Neuronal stem cell (in vitro differentiated cells): ENCODE measurements around the gene IFNA16.
"Not testable (repeated sequence)": the region's sequence is repeated elsewhere in the genome, so short reads cannot be mapped to it uniquely, and the experiment has no call there.

Experiments used
- DNase-seq: peaks from one replicate; pipeline ENCODE4 v3.0.0-alpha.2; 2013; ENCODE audit warnings: low spot score
- H2AFZ ChIP-seq: one replicate; pipeline ENCODE4 v1.6.1; 2013; ENCODE audit warnings: mild to moderate bottlenecking, low read length, inconsistent platforms
- H2AK5ac ChIP-seq: 2 replicates; pipeline ENCODE4 v1.6.1; 2013; ENCODE audit warnings: low read depth, mild to moderate bottlenecking, inconsistent platforms, low read length, moderate library complexity, mixed read lengths
- H2BK120ac ChIP-seq: 2 replicates; pipeline ENCODE4 v1.6.1; 2013; ENCODE audit warnings: low read depth, mild to moderate bottlenecking, inconsistent platforms, low read length, moderate library complexity, mixed read lengths
- H2BK12ac ChIP-seq: one replicate; pipeline ENCODE4 v1.6.1; 2013; ENCODE audit warnings: low read length, inconsistent platforms
- H2BK15ac ChIP-seq: 2 replicates; pipeline ENCODE4 v1.6.1; 2013; ENCODE audit warnings: mild to moderate bottlenecking, low read length, inconsistent platforms, mixed read lengths
- H2BK5ac ChIP-seq: one replicate; pipeline ENCODE4 v1.6.1; 2013; ENCODE audit warnings: inconsistent platforms, mild to moderate bottlenecking, low read length, moderate library complexity
- H3K14ac ChIP-seq: one replicate; pipeline ENCODE4 v1.6.1; 2013; ENCODE audit warnings: low read length, inconsistent platforms
- H3K18ac ChIP-seq: 2 replicates; pipeline ENCODE4 v1.6.1; 2013; ENCODE audit warnings: low read length, inconsistent platforms
- H3K23ac ChIP-seq: 2 replicates; pipeline ENCODE4 v1.6.1; 2013; ENCODE audit warnings: low read depth, mild to moderate bottlenecking, mixed read lengths, low read length, inconsistent platforms; ENCODE audit not compliant: poor library complexity
- H3K27ac ChIP-seq: replicated peaks from 3 replicates; pipeline ENCODE4 v1.5.1; 2013; ENCODE audit warnings: low read length, inconsistent platforms
- H3K27me3 ChIP-seq, 3 experiments: 2 replicates each; pipeline ENCODE4 v1.6.1; 2013; ENCODE audit warnings: low read length in 3 of 3, mild to moderate bottlenecking in 2 of 3, inconsistent platforms in 1 of 3, low read depth in 1 of 3, mixed read lengths in 1 of 3, moderate library complexity in 1 of 3; ENCODE audit not compliant: control insufficient read depth in 3 of 3, insufficient read depth in 3 of 3
- H3K36me3 ChIP-seq, 2 donors: replicated peaks in 1 of 2; 2 replicates each; pipeline ENCODE4 v1.6.1; 2013; ENCODE audit warnings: low read length in 2 of 2; ENCODE audit not compliant: control insufficient read depth in 2 of 2, insufficient read depth in 2 of 2
- H3K4ac ChIP-seq: 2 replicates; pipeline ENCODE4 v1.6.1; 2013; ENCODE audit warnings: inconsistent platforms, mild to moderate bottlenecking, low read length, moderate library complexity
- H3K4me1 ChIP-seq, 2 donors: 1 replicate in 1 of 2; 2 replicates in 1 of 2; pipeline ENCODE4 v1.6.1; 2013; ENCODE audit warnings: low read length in 2 of 2, low read depth in 1 of 2; ENCODE audit not compliant: control insufficient read depth in 2 of 2, insufficient read depth in 1 of 2
- H3K4me2 ChIP-seq: one replicate; pipeline ENCODE4 v1.6.1; 2013; ENCODE audit warnings: mild to moderate bottlenecking, low read length, inconsistent platforms; ENCODE audit not compliant: insufficient read depth, poor library complexity, severe bottlenecking
- H3K4me3 ChIP-seq, 2 donors: 2 replicates each; pipeline ENCODE4 v1.5.1; 2013; ENCODE audit warnings: low read length in 2 of 2, mild to moderate bottlenecking in 2 of 2, inconsistent platforms in 1 of 2, moderate library complexity in 1 of 2
- H3K79me1 ChIP-seq: one replicate; pipeline ENCODE4 v1.6.1; 2013; ENCODE audit warnings: low read depth, mild to moderate bottlenecking, inconsistent platforms, low read length, moderate library complexity
- H3K9ac ChIP-seq: one replicate; pipeline ENCODE4 v1.6.1; 2013; ENCODE audit warnings: mild to moderate bottlenecking, low read depth, low read length, inconsistent platforms; ENCODE audit not compliant: poor library complexity
- H3K9me3 ChIP-seq, 2 donors: replicated peaks in 1 of 2; 2 replicates each; pipeline versions ENCODE3 to v1.6.1; 2013; ENCODE audit warnings: low read length in 2 of 2, mild to moderate bottlenecking in 2 of 2, inconsistent platforms in 1 of 2, low read depth in 1 of 2, mixed read lengths in 1 of 2, moderate library complexity in 1 of 2; ENCODE audit not compliant: control insufficient read depth in 2 of 2, insufficient read depth in 1 of 2
- H4K8ac ChIP-seq: one replicate; pipeline ENCODE4 v1.6.1; 2013; ENCODE audit warnings: low read depth, mild to moderate bottlenecking, inconsistent platforms, low read length, moderate library complexity
- H4K91ac ChIP-seq: one replicate; pipeline ENCODE4 v1.6.1; 2013; ENCODE audit warnings: low read length, low read depth, mild to moderate bottlenecking, inconsistent platforms; ENCODE audit not compliant: poor library complexity
- WGBS, 2 donors: extraction: QIAGEN DNeasy Blood & Tissue Kit; methylation state at CpG; one replicate each; pipeline ENCODE4 v1.1.7; 2013; ENCODE audit warnings: missing lambda C conversion rate in 2 of 2, mixed read lengths in 1 of 2; ENCODE audit not compliant: insufficient read length in 2 of 2, insufficient replicate concordance in 1 of 2; ENCODE audit errors: extremely low coverage in 2 of 2; 5-methylcytosine and 5-hydroxymethylcytosine counted together

Gene IFNA16

GRCh38 chr9:21202105-21202504 is 15.0 kb downstream of the IFNA16 start, which contains the start of gene IFNA7:
Gene IFNA7, minus strand, starts transcription at chr9:21202205. Its CDS starts 40 bp downstream, at chr9:21202165.
- H3K9me3 ChIP-seq, H3K4me1 ChIP-seq, H3K27me3 ChIP-seq, H2BK15ac ChIP-seq, H2BK12ac ChIP-seq, H4K8ac ChIP-seq, H3K27ac ChIP-seq, H3K79me1 ChIP-seq, H2AFZ ChIP-seq, H3K4ac ChIP-seq, H2BK5ac ChIP-seq, DNase-seq, H2BK120ac ChIP-seq, H4K91ac ChIP-seq, H2AK5ac ChIP-seq, H3K23ac ChIP-seq, H3K14ac ChIP-seq, H3K36me3 ChIP-seq, H3K4me3 ChIP-seq, H3K18ac ChIP-seq, H3K4me2 ChIP-seq, H3K9ac ChIP-seq: not testable (repeated sequence)
- no CpG with 5 or more reads among the region's 4 CpGs for WGBS, 2 donors

GRCh38 chr9:21194867-21195776 is 22.0 kb downstream of the IFNA16 start:
- not testable (repeated sequence) for H4K8ac ChIP-seq, H3K14ac ChIP-seq, H3K18ac ChIP-seq, H3K9me3 ChIP-seq, H2BK12ac ChIP-seq, H2AFZ ChIP-seq, H3K9ac ChIP-seq, DNase-seq, H2AK5ac ChIP-seq, H2BK120ac ChIP-seq, H2BK5ac ChIP-seq, H3K4ac ChIP-seq, H3K27ac ChIP-seq, H3K4me1 ChIP-seq, H3K36me3 ChIP-seq, H4K91ac ChIP-seq, H3K23ac ChIP-seq, H3K79me1 ChIP-seq, H2BK15ac ChIP-seq, H3K4me3 ChIP-seq, H3K4me2 ChIP-seq, H3K27me3 ChIP-seq
- no CpG with 5 or more reads among the region's 6 CpGs for WGBS, 2 donors

- not testable (repeated sequence) for H4K91ac ChIP-seq, H2BK12ac ChIP-seq, H3K14ac ChIP-seq, H3K36me3 ChIP-seq, H3K79me1 ChIP-seq, H3K27ac ChIP-seq, H2BK15ac ChIP-seq, H3K27me3 ChIP-seq, H3K18ac ChIP-seq, H3K4me3 ChIP-seq, H4K8ac ChIP-seq, H3K4ac ChIP-seq, H2BK5ac ChIP-seq, H3K9me3 ChIP-seq, H3K23ac ChIP-seq, H2AK5ac ChIP-seq, H2AFZ ChIP-seq, H3K4me2 ChIP-seq, H2BK120ac ChIP-seq, DNase-seq, H3K4me1 ChIP-seq, H3K9ac ChIP-seq
- no CpG with 5 or more reads among the region's 3 CpGs for WGBS, 2 donors
Observed at GRCh38 chr9:21187487-21187886, 29.6 kb downstream of the IFNA16 start, which contains the start of gene IFNA4. Gene IFNA4, minus strand, starts transcription at chr9:21187587. Its CDS starts 56 bp downstream, at chr9:21187531.

DNA sequence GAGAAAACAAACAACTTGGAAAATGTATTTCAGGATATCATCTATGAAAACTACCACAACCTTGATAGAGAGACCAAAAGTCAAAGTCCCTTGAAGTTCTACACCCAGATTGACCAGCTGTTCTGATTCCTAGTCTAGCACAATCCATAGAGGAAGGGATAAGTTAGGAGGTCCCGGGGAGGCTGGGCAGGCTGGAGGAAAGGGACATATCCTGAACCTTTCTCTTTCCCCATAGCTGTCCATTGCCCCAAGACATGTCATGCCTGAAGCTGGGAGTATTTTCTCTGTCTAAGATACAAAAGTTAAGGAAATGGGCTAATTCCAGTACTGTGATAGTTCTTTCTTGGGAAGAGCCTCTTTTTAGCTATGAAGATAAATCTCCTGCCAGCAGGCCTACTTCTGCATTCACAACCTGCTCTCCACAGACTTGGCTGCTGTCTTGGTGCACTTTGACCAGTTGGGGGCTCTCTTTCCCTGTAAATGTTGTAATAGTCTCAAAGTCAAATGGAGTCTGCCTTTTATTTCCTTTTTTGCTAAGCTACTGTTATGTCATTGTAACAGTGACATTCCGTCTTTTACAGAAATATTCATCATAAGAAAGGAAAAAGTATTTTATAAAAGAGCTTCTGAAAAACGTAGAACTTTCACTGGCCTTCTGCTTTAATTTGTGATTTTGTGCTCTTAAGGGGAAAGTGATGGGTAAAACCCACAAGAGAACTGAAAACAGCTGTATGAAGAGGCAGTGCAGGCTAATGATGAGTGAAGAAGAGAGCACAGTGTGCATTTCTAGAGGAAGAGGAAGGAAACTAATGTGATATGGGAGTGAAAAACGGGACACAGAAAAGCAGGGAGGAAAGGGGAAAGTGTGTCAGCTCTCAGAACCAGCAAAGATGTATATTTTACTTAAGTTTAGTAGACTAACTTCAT is 34.0 kb downstream of the IFNA16 start:
- H3K18ac ChIP-seq, H2AK5ac ChIP-seq, H3K9ac ChIP-seq, H4K8ac ChIP-seq, H2BK120ac ChIP-seq, H3K27ac ChIP-seq, H2BK5ac ChIP-seq, H3K4me3 ChIP-seq, H3K4ac ChIP-seq, H3K4me1 ChIP-seq, H3K9me3 ChIP-seq, H3K14ac ChIP-seq, H3K4me2 ChIP-seq, H2BK15ac ChIP-seq, H3K23ac ChIP-seq, H2BK12ac ChIP-seq, H3K79me1 ChIP-seq, H2AFZ ChIP-seq, DNase-seq, H3K27me3 ChIP-seq, H4K91ac ChIP-seq, H3K36me3 ChIP-seq: not testable (repeated sequence)
- WGBS, 2 donors, result no CpG with 5 or more reads among the region's 4 CpGs
